Limb (tissue), 2 donors: ENCODE results near the gene KLF15.
A peak's percentile ranks its signal among the peaks of the same experiment; 100 is the strongest.

Source experiments
- DNase-seq, 2 donors: peaks; one replicate each; pipeline ENCODE4 v3.0.0-alpha.2; 2016; ENCODE audit errors: extremely low spot score in 2 of 2

KLF15 gene

DNA sequence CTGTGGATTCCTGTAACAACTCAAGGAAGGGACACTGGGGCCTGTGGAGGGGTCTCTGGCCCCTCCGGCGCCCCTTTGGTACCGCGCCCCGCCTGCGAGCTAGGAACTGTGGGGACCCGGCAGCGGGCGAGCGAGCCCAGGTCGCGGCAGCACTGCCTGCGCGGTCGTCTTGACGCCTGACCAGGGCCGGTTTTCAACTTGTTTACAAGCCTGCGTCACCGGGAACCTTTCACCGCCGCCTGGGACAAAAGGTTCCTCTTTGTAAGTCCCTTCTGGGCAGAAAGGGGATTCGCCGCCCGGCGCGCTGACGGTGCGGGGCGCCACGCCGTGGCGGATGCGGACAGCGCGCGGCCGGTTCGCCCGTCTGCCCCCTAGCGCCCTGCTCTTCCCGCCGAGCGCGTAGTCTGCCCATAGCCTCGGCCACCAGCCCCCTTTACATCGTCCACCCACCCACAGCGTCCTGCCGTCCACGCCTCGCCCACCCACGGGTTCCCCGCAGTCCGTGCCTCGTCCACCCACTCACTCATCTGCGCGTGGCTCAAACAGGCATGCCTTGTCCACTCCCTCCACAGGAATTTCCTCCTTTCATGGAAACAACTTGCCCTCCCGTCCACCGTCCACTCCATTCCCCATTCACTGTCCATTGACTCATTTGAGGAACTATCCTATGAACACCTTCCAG is 32.0 kb upstream of the KLF15 start:
- DNase-seq: peak; percentile 68 to 88

DNA sequence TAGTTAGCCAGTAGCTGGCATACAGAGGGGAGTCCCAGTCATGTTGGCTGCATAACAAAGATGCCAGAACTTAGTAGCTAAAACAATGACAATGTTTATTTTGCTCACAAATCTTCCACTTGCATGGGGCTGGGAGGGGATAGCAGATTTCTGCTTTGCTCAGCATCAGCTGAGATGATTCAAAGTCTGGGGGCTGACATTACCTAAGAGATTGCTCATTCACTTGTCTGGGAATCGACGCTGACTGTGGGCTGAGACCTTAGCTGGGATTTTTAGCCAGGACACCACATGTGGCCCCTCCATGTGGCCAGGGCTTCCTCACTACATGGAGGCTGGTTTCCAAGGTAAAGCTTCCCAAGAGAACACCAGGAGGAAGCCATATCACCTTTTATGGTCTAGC is 24.8 kb upstream of the KLF15 start:
- no peak for DNase-seq

DNA sequence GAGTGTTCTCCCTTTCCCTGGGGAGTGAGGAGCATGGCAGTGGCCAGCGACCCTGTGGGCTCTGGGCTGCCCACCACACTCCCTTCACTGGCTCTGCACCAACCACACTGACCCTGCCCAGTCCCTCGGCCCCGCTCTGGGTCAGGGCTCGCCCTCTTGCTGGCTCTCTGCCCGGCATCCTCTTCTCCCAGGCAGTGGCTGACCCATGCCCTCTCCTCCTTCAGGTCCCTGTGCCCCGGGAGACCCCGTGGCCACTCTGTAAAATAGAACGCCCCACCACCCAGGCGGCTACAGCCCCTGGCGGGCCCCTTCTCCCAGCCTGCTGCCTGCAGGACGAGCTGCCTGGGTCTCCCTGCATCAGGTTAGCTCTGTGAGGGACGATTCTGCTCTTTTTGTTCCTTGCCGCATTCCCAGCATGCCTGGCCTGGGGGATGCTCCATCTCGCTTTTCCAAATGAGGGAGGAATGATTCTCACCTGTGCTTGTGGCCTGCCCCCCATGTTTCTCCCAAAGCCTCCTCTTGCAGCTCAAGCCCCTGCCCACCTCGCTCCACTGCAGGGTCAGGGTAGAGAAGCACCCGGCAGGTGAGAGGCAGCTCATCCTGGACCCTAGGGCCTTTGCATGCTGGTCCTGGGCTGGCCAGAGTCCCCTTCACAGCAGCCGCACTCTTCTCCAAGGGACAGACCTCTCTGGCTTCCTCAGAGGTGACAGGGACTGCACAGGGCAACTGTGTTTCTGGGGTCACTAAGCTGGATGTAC is 23.0 kb upstream of the KLF15 start:
- no peak for DNase-seq

DNA sequence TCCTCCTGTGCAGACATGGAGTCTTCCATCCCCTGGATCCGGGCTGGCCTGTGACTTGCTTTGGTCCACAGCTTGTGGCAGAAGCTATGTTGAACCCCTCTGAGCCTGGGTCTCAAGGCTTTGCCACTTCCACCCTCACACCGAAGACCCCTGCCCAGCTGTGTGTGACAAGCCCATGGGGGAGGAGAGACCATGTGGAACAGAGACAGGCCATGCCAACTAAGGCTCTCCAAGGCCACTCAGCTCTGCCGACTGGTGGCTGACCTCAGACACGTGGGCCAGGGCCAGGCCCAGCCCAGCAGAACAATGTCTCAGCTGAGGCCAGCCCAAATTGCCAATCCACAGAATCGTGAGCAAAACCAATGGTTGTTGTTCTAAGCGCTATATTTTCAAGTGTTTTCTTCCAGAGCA is 21.1 kb upstream of the KLF15 start:
- no peak for DNase-seq

DNA sequence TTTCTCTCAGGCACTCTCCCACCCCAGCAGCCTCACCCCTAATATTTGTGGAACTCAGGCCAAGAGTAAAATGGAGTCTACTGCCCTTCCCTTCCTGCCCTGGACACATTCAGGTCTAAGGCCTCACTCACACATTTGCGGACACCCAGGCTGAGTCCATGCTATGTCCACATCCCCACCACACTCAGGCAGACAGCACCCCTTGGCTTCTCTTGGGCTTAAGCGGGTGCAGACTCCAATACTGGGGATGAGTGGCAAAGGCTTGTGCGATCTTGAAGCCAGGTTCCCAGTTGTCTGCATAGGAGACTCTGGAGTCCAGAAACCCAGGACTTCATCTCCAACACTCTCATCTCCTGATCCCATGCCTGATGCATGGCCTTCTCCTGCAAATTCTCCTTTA is 20.0 kb upstream of the KLF15 start:
- DNase-seq: no peak

DNA sequence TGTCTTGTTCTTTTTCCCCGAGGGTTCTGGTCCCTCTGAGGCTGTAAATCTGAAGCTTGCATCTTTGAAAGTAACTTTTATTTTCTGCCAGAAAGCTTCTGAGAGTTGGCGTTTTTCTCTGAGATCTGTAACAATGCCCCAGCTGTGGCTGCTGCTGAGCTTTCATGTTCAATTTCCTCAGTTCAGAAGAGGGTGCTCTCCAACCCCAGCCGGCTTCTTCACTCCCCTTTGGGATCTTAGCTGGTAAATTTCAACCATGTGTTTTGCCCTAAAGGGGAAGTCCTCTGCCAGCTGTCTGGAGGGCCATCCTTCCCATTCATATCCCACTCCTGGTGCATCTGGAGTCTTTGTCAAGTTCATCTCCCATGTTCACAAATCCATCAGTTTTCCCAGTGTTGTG is 19.2 kb upstream of the KLF15 start:
- no peak for DNase-seq

DNA sequence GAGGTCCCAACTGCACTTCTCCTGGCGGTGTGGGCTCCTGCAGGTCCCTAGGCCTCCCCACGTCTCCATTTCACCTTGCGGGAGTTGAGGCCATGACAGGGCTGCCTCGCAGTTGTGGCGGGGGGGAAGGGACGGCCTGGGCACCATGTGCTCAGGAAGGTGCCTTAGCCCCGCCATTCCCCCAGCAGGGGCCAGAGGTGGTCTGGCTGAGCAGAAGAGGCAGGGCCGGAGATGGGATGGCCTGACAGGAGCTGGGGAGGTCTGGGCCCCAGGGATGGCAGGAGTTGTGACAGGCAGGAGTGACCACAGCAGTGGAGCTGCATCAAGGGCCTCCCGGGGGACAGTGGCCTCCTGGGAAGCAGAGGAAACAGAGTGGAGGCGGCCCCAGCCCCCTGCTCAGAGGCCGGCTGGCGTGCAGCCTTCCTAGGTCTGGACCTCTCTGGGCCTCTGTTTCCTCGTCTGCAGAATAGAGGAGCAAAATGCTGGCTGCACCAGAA is 18.7 kb upstream of the KLF15 start:
- DNase-seq: no peak

DNA sequence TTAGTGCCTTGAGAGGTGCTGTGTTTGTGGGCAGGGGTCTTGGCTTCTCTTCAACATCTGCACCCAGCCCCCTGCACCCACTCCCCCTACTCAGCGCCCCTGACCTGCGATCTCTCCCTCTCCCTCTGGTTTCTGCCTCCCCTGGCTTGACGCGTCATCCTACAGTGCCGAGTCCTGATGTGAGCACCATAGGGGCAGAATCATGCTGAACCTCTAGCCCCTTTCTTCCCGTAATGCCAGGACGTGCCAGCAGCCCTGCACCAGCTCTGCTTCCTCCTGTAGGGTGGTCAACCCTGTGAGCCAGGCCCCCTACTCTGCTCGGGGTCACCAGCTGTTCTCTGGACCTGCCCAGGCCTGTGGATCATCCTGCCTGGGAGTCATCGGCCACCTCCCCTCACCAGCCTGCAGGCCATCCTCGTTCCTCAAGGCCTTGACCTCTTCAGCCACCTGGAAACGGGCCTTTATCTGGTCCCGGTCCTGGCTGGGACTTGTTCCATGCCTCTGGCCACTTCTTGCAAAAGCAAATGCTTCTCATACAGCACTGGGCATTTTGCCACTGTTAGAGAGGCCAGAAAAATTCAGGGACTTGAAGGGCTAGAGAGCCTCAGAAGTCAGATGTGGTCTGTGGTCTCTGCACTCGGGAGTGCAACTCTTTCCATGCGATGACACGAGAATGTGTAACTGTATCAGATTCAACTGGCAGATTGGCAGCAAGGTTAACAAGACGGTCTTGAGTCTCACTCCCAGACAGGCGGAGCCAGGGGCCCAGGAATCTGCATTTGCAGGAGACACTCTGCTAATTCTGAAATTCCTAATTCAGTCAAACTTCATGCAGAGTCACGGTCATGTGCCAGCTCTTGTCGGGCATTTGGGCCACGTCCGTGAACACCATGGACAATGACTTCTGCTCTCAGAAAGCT is 16.7 kb upstream of the KLF15 start:
- DNase-seq: no peak

DNA sequence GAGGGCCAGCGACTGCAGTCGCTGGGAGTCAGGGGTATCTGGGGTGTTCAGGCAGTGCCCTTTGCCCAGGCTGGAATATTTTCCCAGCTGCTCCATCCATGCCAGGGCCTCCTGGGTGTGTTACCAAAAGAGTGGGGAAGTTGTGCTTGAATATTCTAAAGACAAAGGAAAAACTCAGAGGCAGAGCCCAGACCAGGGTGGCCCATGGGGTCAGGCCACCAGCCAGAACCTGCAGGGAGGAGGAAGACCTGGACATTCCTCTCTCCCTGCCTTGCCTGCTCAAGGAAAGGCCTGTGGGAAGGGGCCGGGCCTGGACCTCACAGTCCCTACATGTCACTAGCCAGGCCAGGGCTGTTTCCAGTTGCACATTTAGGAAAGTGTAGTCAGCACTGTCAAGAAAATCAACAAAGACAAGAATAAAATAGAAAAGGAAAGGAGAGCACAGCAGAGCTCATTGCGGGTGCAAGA is 16.0 kb upstream of the KLF15 start:
- DNase-seq: no peak

DNA sequence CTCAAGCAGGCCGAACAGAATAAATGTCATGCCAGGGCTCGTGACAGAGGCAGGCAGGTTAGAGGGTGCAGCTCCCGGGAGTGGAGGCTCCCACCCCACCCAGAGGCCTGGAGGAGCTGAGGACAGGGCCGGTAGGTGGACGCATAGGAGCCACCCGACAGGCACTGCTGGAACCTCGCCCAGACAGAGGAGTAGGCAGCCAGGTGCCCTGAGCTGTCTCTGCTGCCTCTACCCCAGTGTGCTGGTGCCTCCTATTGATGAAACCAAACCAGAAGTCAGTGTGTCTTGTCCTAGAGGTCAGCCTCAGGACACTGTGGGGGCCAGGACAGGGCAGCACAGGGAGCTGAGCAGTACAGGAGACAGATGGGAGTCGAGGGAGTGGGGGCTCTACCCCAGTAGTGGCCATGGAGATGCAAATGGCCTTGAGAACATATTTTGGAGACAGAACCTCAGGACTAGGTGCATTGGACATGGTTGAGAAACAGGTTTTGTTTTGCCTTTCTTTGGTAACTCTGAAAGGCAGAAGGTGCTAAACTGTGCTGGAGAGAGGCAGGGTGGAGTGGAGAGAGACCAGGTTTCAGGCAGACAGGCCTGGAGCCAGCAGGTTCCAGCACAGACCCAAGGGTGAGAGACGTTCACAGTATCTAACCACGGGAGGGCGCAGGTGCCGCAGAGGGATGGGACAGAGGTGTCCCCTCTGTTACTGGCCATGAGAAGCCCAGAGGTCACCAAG is 15.4 kb upstream of the KLF15 start:
- no peak for DNase-seq

DNA sequence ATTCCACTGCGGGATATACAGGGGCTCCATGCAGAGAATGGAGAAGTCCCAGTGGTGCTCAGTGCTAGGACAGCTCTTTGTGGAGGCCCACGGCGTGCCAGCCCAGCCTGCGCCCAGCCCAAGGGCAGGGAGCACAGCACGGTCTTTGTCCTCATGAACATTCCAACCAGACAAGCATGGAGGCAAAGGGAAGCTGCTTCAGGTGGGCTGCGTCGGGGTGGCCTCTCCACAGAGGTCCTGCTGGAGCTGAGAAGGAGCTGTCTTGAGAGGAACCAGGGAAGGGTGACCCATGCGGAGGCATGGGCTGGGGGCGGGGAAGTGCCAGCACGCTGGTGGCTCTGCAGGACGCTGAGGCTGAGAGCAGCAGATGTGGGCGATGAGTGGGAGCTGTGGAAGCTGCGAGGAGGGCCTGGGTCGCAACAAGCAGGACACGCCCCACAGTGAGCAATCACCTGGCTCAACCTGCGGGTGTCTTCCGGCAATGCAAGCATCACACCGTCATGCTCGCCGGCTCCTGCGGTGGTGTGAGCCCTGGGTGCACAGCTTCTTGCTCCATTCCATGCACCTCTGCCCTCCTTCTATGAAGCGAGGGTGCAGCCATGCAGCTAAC is 14.0 kb upstream of the KLF15 start:
- DNase-seq: no peak

DNA sequence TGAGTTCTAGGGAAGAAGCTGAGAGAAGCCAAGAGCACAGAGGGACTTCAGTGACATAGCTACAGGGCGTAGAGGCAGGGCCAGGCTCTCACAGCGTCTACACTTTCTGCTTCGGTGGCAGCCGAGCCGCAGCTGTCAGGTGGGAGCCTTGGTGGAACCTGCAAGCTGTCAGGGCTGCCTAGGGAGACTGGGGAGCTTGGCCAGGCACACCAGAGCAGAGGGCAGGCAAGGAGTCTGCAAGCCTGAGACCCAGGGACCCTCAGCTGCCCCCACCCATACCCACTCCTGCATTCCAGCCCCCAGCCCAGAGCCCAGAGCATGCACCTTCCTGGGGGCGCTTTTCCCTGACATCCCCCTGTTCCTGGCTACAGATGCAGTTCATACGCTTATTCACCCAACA is 13.4 kb upstream of the KLF15 start:
- no peak for DNase-seq

DNA sequence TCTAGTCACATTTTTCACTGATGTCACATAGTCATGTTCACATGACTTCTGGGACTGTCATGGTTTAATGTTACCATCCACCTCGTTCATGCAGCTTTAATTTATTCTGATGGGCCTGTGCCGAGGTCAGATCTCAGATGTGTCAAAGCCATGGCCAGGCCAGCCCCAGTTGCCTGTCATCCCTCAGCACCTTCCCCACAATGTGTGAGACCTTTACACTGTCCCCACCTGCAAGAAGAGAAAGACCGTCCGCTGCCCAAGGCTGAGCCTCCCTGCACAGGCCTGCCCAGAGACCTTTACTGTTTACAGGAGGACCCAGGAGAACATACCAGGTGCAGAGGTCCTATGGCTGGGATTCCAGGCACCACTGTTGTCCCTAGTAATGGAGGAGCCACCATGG is 12.8 kb upstream of the KLF15 start:
- no peak for DNase-seq

DNA sequence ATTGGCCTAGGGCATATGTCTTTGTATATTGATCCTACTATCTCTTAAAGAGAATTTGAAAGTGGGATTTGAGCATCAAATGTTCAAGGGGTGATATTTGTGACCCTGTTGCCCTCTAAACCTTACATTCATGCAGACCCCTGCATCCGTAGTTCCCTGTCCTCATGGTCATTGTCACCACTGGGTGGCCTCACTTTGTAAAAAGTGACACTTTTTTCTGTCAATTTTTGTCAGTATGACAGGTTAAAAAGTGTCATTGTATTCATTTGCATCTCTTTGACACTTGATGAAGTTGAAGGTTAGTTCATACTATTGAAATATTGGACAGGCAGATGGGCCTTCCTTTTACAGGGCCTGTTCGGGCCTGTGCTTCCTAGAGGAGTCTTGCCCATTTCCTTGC is 12.3 kb upstream of the KLF15 start:
- no peak for DNase-seq

DNA sequence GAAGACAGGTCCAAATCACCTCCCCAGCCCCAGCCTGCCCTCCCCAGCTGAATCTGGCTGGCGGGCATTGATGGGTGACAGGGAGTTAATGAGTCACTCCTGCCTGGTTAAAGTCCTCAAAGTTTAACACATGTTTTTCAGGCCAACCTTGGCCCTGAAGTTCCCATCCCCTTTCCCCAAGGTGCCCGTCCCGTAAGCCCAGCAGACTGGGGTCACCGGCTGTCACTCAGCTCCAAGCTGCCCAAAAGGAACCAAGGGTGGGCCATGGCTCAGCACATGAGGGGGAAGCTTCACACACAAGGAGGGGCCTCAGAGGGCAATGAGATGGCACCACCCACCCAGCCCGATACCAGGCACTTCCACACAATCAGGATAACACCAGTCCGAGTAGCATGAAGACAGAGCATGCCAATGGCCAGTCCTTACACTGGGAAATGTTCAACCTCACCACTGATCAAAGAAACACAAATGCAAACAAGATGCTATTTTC is 10.2 kb upstream of the KLF15 start:
- no peak for DNase-seq

DNA sequence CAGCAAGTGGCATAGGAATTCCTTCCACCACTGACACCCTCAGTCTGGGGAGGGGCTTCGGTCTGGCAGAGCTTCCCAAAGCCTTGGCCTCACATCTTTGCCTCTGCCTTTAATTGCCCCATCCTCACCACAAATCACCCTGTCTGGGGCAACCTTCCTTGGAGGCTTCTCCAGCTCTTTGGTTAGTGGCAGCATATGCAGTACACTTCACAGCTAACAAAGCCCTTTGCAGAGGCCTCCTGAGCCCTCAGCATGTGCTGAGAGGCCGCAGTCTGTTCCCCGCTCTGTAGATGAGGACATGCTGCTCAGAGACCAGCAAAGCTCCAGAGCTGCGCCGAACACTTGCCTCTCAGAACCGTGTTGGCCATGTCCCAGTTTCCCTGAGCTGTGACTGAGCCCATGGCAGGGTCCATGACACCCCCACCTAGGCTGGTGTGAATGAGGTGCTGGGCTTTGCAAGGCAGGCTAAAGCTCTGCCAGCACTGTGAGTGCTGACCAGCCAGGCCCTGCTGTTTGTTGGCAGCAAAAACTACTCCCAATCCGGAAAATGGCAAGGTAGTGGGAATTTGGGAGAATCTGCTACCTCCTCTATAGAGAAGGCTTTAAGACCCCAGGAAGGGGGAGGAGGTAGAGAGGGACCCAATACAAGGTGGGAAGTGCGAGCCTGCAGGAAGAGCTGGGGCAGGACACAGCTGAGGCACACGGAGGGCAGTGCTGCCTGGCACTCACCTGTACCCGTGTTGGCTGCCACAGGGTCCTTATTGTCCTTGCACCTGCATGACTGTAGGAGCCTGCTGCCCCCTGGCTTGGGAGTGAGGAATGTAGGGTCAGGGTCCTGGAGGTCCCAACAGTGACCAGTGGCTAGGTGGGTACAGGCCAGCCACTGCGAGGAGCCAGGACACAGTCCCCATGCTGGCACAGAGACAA is 8.4 kb upstream of the KLF15 start:
- DNase-seq: no peak

DNA sequence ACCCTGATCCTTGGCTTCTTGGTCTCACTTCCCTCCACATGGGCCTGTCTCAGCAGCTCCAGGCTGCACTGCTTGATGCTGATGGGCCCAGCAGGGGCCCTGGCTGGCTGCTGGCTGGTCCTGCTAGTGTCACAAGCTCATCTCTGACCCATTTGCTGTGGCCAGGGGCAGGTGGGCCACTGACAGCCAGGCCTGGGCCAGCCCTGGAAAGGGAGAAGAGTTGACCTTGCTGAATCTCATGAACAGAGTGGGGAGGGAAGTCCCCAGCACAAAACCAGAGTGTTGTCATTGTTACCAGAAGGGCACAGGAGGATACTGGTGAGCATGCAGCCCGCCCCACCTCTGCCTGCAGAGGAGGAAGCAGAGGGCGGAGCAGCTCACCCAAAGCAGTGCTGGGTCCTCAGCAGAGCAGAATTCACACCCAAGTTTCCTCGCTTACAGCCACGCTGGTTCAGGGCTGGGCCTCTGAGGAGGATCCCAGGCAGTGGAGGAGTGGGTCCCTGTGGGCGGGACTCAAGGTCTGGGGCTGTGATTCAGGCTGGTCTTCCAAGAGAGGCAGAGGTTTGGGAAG is 7.6 kb upstream of the KLF15 start:
- DNase-seq: no peak

DNA sequence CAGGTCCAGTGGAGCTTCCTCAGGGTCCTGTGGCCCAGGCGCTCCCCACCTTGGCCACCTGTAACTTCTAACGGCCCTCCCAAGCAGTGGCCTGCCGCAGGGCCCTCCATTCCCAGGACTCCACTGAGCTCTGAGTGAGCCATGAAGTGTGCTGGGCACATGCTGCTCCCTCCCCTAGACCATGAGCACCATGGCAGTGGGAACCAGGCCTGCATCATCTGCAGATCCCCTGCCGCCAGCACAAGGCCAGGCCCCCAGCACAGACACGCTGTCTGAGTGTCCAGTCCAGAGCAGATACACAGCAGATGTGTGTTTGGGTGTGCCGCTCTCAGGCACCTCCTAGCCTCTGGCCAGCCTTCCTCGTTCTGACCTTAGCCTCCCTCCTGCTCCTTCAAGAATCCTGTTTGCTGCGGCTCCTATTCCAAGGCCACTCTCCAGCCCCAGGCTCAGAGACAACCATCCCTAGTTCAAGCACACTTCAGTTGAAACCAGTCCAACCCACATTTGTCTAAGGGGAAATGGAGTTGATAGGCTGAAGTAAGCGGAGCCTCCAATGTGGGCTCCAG is 7.0 kb upstream of the KLF15 start:
- DNase-seq: no peak

DNA sequence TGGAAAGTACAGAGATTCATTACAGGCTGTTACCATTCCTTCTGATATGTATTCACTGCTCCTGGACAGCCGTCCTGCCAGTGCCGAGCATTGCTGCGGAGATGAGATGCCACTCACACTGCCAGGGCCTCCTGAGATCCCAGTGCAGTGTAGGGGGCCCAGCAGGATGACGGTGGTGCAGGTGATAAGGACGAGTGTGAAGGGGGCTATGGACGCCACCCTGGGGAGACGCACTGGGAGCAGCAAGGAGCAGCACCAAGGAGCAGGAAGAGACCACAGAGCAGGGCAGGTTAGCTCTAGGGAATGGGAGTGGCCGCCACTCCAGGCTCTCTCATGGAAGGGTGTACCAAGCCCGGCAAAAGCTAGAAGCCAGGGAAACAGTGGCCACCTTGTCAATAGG is 4.0 kb upstream of the KLF15 start:
- no peak for DNase-seq
